ENCODE data around the gene MEX3C.

MEX3C gene

DNA sequence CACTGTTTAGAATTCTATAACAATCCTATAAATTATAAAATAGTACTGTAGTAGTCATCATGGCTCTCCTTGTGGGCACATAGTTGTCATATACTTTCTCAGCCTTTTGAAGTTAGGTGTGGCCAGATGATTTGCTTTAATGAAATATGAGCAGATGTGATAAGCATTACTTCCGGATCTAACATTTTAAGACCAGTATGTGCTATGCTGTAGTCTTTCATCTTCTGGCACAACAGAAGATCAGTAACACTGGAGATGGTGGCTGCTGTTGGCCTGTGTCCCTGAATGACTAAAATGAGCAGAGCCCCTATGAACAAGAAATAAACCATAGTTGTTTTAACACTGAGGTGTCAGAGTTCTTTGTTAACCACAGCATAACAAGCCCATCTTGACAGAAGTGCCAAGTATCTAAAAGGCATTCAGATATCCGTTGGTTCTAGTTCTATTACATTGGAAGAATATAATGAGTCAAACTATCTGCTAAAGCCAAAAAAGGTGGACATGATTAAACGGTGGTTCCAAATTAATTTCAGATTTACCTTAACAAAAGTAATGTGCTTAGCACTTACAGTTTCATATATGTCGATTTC lies 6.3 kb downstream of the MEX3C start:
- DNase-seq (ENCODE audit: low read depth), result no peak

GRCh38 chr18:51190000-51190399 lies 7.5 kb downstream of the MEX3C start:
- no peak for DNase-seq (ENCODE audit: low read depth)

DNA sequence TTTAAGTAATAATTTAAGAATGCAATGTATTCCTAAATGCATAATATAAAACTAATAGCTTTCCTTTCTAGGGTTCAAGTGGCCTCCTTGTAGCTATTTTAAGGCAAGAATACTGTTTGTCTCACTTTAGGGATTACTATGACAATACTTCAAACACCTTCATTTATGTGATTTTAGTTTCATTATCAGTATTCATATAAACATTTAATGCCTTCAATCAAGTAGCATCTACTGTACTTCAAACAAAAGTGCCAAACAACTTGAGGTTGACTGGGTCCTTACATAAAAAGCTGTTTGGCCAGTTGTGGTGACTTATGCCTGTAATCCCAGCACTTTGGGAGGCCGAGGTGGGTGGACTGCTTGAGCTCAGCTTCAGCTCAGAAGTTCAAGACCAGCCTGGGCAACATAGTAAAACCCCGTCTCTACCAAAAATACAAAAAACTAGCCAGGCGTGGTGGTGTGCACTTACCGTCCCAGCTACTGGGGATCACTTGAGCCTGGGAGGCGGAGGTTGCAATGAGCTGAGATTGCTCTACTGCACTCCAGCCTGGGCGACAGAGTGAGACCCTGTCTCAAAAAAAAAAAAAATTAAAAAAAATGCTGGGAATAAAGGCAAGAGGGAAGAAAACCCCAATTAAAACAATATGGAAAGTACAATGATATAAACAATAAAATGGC lies 9.3 kb downstream of the MEX3C start:
- DNase-seq (ENCODE audit: low read depth), result no peak

- DNase-seq (ENCODE audit: low read depth), result no peak
Observed at GRCh38 chr18:51185075-51185474, 12.4 kb downstream of the MEX3C start.

DNA sequence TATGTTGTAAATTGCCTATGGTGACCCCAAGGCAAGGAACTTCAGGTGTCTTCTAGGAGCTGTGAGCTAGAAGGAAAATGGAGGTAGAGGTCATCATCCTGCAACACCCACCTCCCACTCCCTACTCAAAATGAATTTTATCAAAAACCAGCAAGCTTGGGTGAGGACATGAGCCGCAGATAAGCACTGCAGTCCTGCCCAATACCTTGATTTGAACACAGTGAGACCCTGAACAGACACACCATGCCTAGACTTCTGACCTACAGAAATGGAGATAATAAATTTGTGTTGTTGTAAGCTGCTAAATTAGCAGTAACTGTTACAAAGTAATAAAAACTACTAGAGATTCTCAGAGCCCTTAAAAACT lies 13.4 kb downstream of the MEX3C start:
- DNase-seq (ENCODE audit: low read depth), result no peak

GRCh38 chr18:51183372-51184090 lies 13.9 kb downstream of the MEX3C start:
- no peak for DNase-seq (ENCODE audit: low read depth)

DNA sequence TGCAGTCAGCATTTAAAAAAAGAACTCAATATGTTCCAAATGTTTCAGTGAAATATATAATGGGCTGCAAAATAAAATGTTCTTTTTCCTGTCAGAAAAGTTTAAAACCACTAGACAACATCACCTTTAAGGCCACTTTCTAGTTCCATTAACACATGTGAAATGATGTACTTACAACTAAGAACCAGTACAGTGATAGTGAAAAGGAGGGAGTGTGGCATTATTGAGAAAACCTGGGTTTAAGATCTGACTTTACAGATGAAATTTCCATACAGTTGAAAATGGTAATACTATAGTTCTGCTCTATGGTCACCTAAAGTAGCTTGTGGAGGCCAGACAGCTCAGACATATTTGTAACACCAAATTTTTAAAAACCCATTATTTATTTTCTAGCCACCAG lies 14.7 kb downstream of the MEX3C start:
- DNase-seq (ENCODE audit: low read depth), result no peak

DNA sequence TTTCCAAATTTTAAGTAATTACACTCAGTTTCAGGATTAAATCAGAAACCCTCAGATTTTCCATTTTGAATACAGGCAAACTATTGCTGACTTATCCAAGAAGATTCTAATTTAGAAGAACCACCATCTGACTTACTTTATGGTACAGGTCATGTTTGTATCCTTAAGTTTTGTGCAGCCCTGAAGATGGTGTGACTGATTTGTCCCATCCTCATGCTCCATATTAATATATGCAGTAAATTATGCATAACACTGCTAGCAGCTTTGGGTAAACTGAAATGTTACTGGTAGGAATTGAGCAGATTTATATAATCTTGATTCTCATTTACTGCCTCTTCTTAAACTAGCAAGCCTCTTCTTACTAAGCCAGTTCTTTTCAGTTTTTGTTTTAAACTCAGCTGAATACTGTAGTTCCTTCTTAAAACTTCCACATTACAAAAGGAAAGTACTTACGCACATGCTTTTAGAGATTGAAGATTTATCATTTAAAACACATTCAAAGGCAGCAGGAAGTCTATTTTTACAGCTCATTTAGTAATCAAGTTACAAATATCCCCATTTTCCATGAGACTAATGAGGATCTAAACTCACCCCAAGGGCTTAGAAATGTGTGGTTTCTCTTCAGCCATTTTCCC lies 25.7 kb downstream of the MEX3C start:
- DNase-seq (ENCODE audit: low read depth), result no peak

DNA sequence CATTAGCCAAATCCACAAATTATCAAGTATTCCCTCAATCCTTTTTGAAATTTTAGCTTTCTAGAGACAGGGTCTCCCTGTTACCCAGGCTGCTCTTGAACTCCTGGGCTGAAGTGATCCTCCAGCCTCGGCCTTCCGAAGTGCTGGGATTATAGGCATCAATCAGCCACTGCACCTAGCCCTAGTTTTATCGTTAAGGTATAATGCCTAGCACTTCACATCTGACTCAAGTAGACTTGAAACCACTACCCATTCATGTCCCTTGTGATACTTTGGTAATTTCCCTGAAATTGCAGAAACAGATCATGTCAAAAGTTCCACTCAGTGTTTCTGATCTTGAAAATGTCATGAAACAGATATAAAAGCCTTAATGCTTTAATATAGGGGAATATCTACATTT lies 26.3 kb downstream of the MEX3C start:
- DNase-seq (ENCODE audit: low read depth), result no peak

- DNase-seq (ENCODE audit: low read depth), result no peak
Observed at GRCh38 chr18:51170664-51171063, 26.8 kb downstream of the MEX3C start.

DNA sequence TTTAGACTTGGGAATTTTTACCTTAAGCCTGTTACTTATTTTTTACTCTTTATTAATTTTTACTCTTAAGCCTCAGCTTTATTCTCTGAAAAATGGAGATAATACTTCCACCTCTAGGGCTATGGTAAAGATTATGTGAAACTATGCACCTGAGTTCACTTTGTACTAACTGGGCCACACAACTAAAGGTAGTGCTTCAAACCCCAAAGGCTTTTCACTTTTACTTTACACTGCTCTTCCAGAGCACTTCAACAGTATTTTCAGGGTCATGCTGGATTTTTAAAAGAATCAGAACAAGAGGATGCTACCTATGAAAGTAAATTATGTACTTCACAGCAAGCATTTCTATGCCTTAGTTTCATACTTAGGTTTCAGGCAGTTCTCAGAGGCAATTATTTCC lies 27.8 kb downstream of the MEX3C start:
- no peak for DNase-seq (ENCODE audit: low read depth)

GRCh38 chr18:51168960-51169662 lies 28.4 kb downstream of the MEX3C start:
- DNase-seq (ENCODE audit: low read depth), result no peak

- DNase-seq (ENCODE audit: low read depth), result no peak
Observed at GRCh38 chr18:51168026-51168742, 29.3 kb downstream of the MEX3C start.

DNA sequence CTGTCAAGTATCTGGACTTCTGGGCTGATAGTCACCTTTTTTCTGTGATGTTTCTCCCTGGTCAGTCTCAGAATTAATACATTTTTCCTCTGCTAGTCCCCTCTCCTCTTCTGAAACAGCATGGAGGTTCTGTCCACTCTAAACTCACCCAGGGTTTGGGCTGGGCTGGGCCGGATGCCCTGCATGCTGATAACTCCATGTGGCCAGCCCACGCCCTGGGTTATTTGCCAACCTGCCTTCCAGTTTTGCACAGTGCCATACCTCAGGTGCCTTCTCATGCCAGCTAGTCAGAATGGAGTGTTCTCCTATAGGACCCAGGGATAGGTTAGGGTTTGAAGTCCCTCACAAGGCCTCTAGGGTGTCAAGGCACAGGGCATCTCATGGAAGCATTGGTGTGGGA lies 32.2 kb downstream of the MEX3C start:
- no peak for DNase-seq (ENCODE audit: low read depth)

DNA sequence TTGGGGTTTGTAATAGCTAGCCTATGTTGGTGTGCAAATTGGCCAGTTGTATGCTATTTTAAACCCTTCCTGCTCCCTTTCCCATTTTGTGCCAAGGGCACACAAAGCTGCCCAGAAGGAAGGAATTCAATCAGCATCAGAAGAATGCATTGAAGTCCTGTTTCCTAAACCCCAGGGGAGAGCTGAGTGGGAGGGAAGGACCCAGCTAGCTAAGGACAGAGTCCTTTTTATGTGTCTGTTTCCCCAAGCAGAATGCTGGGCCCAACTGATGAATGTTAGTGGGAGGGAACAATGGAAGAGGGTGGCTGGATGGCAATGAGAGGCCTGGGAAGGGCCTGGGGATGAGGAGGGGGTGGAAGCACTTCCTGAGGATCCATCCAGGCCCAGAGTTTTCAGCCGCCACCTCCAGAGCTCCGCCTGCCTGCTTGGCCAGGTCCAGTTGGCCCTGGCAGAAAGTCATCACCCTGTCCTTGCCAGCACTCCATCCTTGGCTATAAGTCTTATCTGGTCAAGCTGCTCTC lies 32.7 kb downstream of the MEX3C start:
- DNase-seq (ENCODE audit: low read depth), result no peak

DNA sequence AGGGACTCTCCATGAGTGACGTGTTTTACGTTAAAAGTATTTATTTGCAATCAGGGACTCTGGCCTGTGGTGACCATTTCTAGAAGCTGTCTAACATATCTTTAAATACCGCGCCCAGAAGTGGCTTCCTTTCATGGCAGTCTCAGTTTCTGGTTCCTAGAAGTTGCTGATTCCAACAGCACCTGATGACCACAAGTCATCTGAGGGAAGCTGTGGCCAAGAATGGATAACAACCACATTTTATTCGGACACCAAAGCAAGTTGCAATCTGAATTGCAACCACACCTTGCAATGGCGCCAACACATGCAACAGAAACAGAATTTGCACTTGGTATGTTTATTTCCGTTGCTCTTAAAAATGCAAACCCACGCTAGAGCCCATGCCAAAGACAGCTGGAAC lies 33.1 kb downstream of the MEX3C start:
- DNase-seq (ENCODE audit: low read depth), result no peak

GRCh38 chr18:51163543-51163942 lies 33.9 kb downstream of the MEX3C start:
- DNase-seq (ENCODE audit: low read depth), result no peak

- DNase-seq (ENCODE audit: low read depth), result no peak
Observed at GRCh38 chr18:51162617-51163016, 34.9 kb downstream of the MEX3C start.

GRCh38 chr18:51160646-51161045 lies 36.8 kb downstream of the MEX3C start:
- no peak for DNase-seq (ENCODE audit: low read depth)

DNA sequence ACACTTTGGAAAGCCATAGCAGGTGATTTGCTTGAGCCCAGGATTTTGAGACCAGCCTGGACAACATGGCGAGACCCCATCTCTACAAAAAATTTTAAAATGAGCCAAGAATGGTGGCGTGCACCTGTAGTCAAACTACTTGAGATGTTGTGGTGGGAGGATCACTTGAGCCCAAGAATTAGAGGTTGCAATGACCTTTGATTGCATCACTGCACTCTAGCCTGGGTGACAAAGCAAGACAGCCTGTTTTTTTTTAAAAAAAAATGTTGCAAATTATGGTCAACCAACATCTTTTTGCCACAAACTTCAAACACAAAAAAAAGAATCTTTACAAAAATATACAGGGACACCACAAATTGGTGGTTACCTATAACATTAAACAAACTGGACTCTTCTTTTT lies 40.3 kb downstream of the MEX3C start:
- no peak for DNase-seq (ENCODE audit: low read depth)

DNA sequence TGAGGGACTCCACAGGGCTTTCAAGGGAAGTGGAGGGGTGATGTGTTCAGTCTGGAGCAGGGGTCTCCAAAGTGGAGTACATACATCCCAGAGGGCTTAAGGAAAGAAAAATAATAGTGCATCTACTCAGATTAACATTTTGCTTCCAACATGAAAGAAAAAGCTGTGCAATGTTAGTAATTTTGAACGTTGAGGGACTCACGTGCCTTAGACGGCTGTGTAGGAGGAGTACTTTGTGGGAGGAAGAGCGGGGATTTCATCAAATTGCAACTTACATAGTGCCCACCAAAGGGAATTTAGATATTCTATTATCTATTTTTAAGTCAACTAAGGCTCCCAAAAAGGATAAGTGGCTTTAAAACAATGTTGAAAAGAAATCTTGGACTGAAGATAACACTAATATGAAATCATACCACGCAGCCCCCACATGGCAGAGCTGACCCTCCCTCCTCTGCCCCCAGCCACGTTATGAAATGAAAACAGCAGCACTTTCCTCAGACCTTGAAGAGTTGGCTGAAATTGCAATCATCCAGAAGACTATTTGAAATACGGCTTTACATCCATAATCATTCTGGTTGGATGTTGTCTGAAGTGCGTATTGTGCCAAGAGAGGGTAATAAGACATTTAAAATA lies 42.9 kb downstream of the MEX3C start:
- DNase-seq (ENCODE audit: low read depth), result no peak

All from fibroblast of the conjunctiva (primary cell).